IMR-90 (cell line): ENCODE results near the gene SRRM4. TPM values are rescaled to one million over a fixed set of nuclear protein-coding genes. Genes with fewer than 3 reads are reported as not detected.

Experiments
- ATAC-seq: fragments of 200-7000 bp; cut with Tn5 transposase; 2 replicates; pipeline ENCODE4 v1.9.1; 2020; ENCODE audit warnings: low read depth, mild to moderate bottlenecking, moderate library complexity
- BruUV-seq: library from RNA; stranded (reverse); fragments of 400-500 nt; replicated peaks from 2 replicates; lab custom pipeline; 2021; lab: Mats Ljungman, UMichigan
- CTCF ChIA-PET: fragments of 300-600 bp; formaldehyde crosslinking; extraction: SDS; loops from one replicate; lab custom pipeline; 2021; ENCODE audit warnings: antibody characterized with exemption; lab: Yijun Ruan, JAX
- POLR2A ChIA-PET: fragments of 300-600 bp; sonication (Branson Sonifier 250); formaldehyde crosslinking; loops from one replicate; lab custom pipeline; 2022; ENCODE audit warnings: antibody characterized with exemption; ENCODE audit not compliant: unreplicated experiment; lab: Charles Lee
- DNase-seq: peaks from one replicate; pipeline ENCODE4 v3.0.0; 2013
- H2AFZ ChIP-seq: replicated peaks from 2 replicates; pipeline ENCODE3; 2013; ENCODE audit warnings: low read length, mild to moderate bottlenecking; ENCODE audit not compliant: poor library complexity
- H2AK5ac ChIP-seq: 2 replicates; pipeline ENCODE4 v1.6.1; 2013; ENCODE audit warnings: low read depth, low read length, inconsistent platforms
- H2AK9ac ChIP-seq: replicated peaks from 2 replicates; pipeline ENCODE3; 2013; ENCODE audit warnings: mild to moderate bottlenecking, low read depth, low read length, moderate library complexity; ENCODE audit not compliant: poor library complexity
- H2BK120ac ChIP-seq: 2 replicates; pipeline ENCODE4 v1.6.1; 2013; ENCODE audit warnings: low read depth, low read length, inconsistent platforms
- H2BK15ac ChIP-seq: 3 replicates; pipeline ENCODE4 v1.6.1; 2013; ENCODE audit warnings: low read depth, low read length, inconsistent platforms
- H2BK20ac ChIP-seq: 2 replicates; pipeline ENCODE4 v1.6.1; 2013; ENCODE audit warnings: low read depth, mild to moderate bottlenecking, inconsistent platforms, low read length, moderate library complexity
- H2BK5ac ChIP-seq: 2 replicates; pipeline ENCODE4 v1.6.1; 2013; ENCODE audit warnings: mild to moderate bottlenecking, low read depth, low read length, inconsistent platforms; ENCODE audit not compliant: poor library complexity, severe bottlenecking
- H3K14ac ChIP-seq: replicated peaks from 2 replicates; pipeline ENCODE4 v1.6.1; 2013; ENCODE audit warnings: low read depth, low read length, inconsistent platforms
- H3K18ac ChIP-seq: 2 replicates; pipeline ENCODE4 v1.6.1; 2013; ENCODE audit warnings: low read depth, low read length, control low read depth
- H3K23ac ChIP-seq: 2 replicates; pipeline ENCODE4 v1.6.1; 2013; ENCODE audit warnings: low read depth, low read length, inconsistent platforms
- H3K27ac ChIP-seq: 2 replicates; pipeline ENCODE4 v1.5.1; 2013; ENCODE audit warnings: mild to moderate bottlenecking, control low read depth, low read length; ENCODE audit not compliant: insufficient read depth
- H3K27me3 ChIP-seq: 2 replicates; pipeline ENCODE4 v1.6.1; 2013; ENCODE audit warnings: low read length; ENCODE audit not compliant: control insufficient read depth, insufficient read depth
- H3K36me3 ChIP-seq: 2 replicates; pipeline ENCODE4 v1.6.1; 2013; ENCODE audit warnings: low read length, mixed read lengths; ENCODE audit not compliant: control insufficient read depth, insufficient read depth
- H3K4ac ChIP-seq: 2 replicates; pipeline ENCODE4 v1.6.1; 2013; ENCODE audit warnings: low read depth, low read length, inconsistent platforms
- H3K4me1 ChIP-seq: 2 replicates; pipeline ENCODE4 v1.6.1; 2013; ENCODE audit warnings: low read length, mixed read lengths; ENCODE audit not compliant: control insufficient read depth, insufficient read depth
- H3K4me2 ChIP-seq: 2 replicates; pipeline ENCODE4 v1.6.1; 2013; ENCODE audit warnings: low read depth, mild to moderate bottlenecking, control low read depth, low read length, moderate library complexity
- H3K4me3 ChIP-seq: 2 replicates; pipeline ENCODE4 v1.5.1; 2013; ENCODE audit warnings: low read depth, mild to moderate bottlenecking, control low read depth, low read length, moderate library complexity; ENCODE audit not compliant: insufficient read depth
- H3K56ac ChIP-seq: 2 replicates; pipeline ENCODE4 v1.6.1; 2013; ENCODE audit warnings: low read length, inconsistent platforms; ENCODE audit not compliant: insufficient read depth; ENCODE audit errors: extremely low read depth
- H3K79me1 ChIP-seq, 2 experiments: 2 replicates each; pipeline ENCODE4 v1.6.1; 2013; ENCODE audit warnings: low read length in 2 of 2, inconsistent platforms in 1 of 2, low read depth in 1 of 2
- H3K9ac ChIP-seq: 2 replicates; pipeline ENCODE4 v1.6.1; 2013; ENCODE audit warnings: low read depth, low read length, control low read depth
- H3K9me1 ChIP-seq: 2 replicates; pipeline ENCODE4 v1.6.1; 2013; ENCODE audit warnings: low read length, inconsistent platforms; ENCODE audit not compliant: insufficient read depth
- H3K9me3 ChIP-seq: 2 replicates; pipeline ENCODE4 v1.6.1; 2013; ENCODE audit warnings: low read length; ENCODE audit not compliant: control insufficient read depth, insufficient read depth
- H4K20me1 ChIP-seq: 2 replicates; pipeline ENCODE4 v1.6.1; 2013; ENCODE audit warnings: low read length, inconsistent platforms; ENCODE audit not compliant: insufficient read depth
- H4K5ac ChIP-seq: 2 replicates; pipeline ENCODE4 v1.6.1; 2013; ENCODE audit warnings: mild to moderate bottlenecking, low read depth, low read length, control low read depth
- H4K8ac ChIP-seq, 2 experiments: 2 replicates each; pipeline ENCODE4 v1.6.1; 2013; ENCODE audit warnings: low read depth in 2 of 2, low read length in 2 of 2, control low read depth in 1 of 2, inconsistent platforms in 1 of 2
- H4K91ac ChIP-seq: 2 replicates; pipeline ENCODE4 v1.6.1; 2013; ENCODE audit warnings: low read depth, low read length, inconsistent platforms; ENCODE audit not compliant: insufficient read depth
- BHLHE40 ChIP-seq: fragments of 150-350 bp; IDR thresholded peaks from 2 replicates; pipeline ENCODE4 v1.6.1; 2016; ENCODE audit warnings: mild to moderate bottlenecking, low read depth, low read length
- CEBPB ChIP-seq: IDR thresholded peaks from 2 replicates; pipeline ENCODE4 v1.6.1; 2012; ENCODE audit warnings: low read depth, low read length, improper control_type of control experiment
- CHD1 ChIP-seq: IDR thresholded peaks from 2 replicates; pipeline ENCODE4 v1.6.1; 2012; ENCODE audit warnings: low read depth, low read length, improper control_type of control experiment
- FOS ChIP-seq: fragments of 150-350 bp; IDR thresholded peaks from 2 replicates; pipeline ENCODE4 v1.6.1; 2016; ENCODE audit warnings: low read depth, low read length
- MAFK ChIP-seq: IDR thresholded peaks from 2 replicates; pipeline ENCODE4 v1.6.1; 2012; ENCODE audit warnings: low read depth, low read length, improper control_type of control experiment
- MAZ ChIP-seq: IDR thresholded peaks from 2 replicates; pipeline ENCODE4 v1.6.1; 2012; ENCODE audit warnings: low read depth, mild to moderate bottlenecking, low read length, improper control_type of control experiment, moderate library complexity, borderline replicate concordance
- MXI1 ChIP-seq: IDR thresholded peaks from 2 replicates; pipeline ENCODE4 v1.6.1; 2012; ENCODE audit warnings: low read depth, mild to moderate bottlenecking, low read length, moderate library complexity, borderline replicate concordance
- NFE2L2 ChIP-seq: fragments of 150-350 bp; IDR thresholded peaks from 2 replicates; pipeline ENCODE4 v1.6.1; 2016; ENCODE audit warnings: low read depth, mild to moderate bottlenecking, low read length
- POLR2A ChIP-seq: IDR thresholded peaks from 2 replicates; pipeline ENCODE4 v1.6.1; 2012; ENCODE audit warnings: mild to moderate bottlenecking, low read depth, low read length
- RAD21 ChIP-seq: IDR thresholded peaks from 2 replicates; pipeline ENCODE4 v1.6.1; 2012; ENCODE audit warnings: low read length, improper control_type of control experiment
- RCOR1 ChIP-seq: IDR thresholded peaks from 2 replicates; pipeline ENCODE4 v1.6.1; 2012; ENCODE audit warnings: mild to moderate bottlenecking, low read length, improper control_type of control experiment; ENCODE audit not compliant: insufficient replicate concordance
- RFX5 ChIP-seq: IDR thresholded peaks from 2 replicates; pipeline ENCODE4 v1.8.0; 2012; ENCODE audit warnings: low read depth, mild to moderate bottlenecking, low read length, moderate library complexity
- SMC3 ChIP-seq: fragments of 150-350 bp; IDR thresholded peaks from 2 replicates; pipeline ENCODE4 v1.6.1; 2016; ENCODE audit warnings: low read depth, mild to moderate bottlenecking, antibody characterized with exemption, low read length, moderate library complexity
- whole genome bisulfite sequencing, 2 experiments: methylation state at CpG; one replicate each; pipeline versions ENCODE4 v1.1.5 to v1.1.7; 2013; ENCODE audit warnings: missing lambda C conversion rate in 2 of 2; ENCODE audit not compliant: insufficient read length in 1 of 2; ENCODE audit errors: extremely low coverage in 2 of 2; 5-methylcytosine and 5-hydroxymethylcytosine counted together
- dilution Hi-C: fragments of 300-500 bp; cut with HindIII; formaldehyde crosslinking; loops from one replicate; pipeline ENCODE4 v1.14.3; 2018; ENCODE audit warnings: low sequenced_read_pairs; ENCODE audit not compliant: unreplicated experiment
- in situ Hi-C: fragments of 300-500 bp; cut with MboI; formaldehyde crosslinking; loops from 3 replicates; pipeline ENCODE4 v1.14.3; 2019; ENCODE audit warnings: low sequenced_read_pairs, inconsistent platforms, mixed read lengths
- intact Hi-C: fragments of 100-400 bp; cut with micrococcal nuclease; formaldehyde crosslinking; loops from 2 replicates; pipeline ENCODE4 v1.10.0; 2022
- polyA plus RNA-seq, 3 experiments: library from polyadenylated mRNA; depleted of rRNA; stranded (reverse); fragments of >200 nt; gene quantifications; 2 replicates each; pipeline ENCODE4 v1.2.3, GENCODE V29; 2012; ENCODE audit warnings: low replicate concordance in 1 of 3
- total RNA-seq: library from RNA; depleted of rRNA; stranded (reverse); fragments of >200 nt; gene quantifications from 2 replicates; pipeline ENCODE4 v1.2.3, GENCODE V29; 2012
- TF ChIP-seq, protein P1 (sequence below): conservative IDR thresholded peaks from 2 replicates; pipeline ENCODE4 v1.5.1; 2012; ENCODE audit warnings: mild to moderate bottlenecking, low read depth, low read length, improper control_type of control experiment
- TF ChIP-seq, protein P2 (sequence below): fragments of 150-350 bp; IDR thresholded peaks from 2 replicates; pipeline ENCODE4 v1.6.1; 2017; ENCODE audit warnings: mild to moderate bottlenecking, antibody characterized with exemption, low read length, low read depth
- TF ChIP-seq, protein P3 (sequence below): fragments of 150-350 bp; IDR thresholded peaks from 2 replicates; pipeline ENCODE4 v1.6.1; 2016; ENCODE audit warnings: low read depth, mild to moderate bottlenecking, low read length, moderate library complexity, borderline replicate concordance

SRRM4 gene
- total and polyA plus RNA-seq, 2 of the 4 experiments (the other 2 are of a cell fraction) = not detected

DNA sequence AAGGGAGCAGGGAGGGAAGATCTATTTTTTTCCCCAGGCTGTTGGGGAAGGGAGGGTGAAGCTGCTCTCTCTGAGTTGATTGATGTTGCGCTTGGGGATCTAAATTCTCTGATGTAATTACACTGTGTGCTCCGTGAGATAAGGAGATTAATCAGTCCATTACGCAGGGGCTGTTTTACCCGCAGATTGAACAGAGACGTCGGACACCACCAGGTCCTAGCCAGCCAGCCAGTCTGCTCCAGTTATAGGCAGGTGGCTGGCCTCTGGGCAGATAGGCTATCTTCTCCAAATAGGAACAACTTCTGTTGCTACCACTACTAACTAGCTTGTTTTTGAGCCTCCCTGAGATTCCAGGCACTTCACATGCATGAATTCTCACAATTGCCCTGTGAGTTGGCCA lies 91.1 kb downstream of the SRRM4 start:
- H2AFZ ChIP-seq = no peak overlapping the region
- no peak overlapping the region for H3K4me2 ChIP-seq
- no peak overlapping the region for H3K27ac ChIP-seq
- H3K9ac ChIP-seq = no peak overlapping the region
- no peak overlapping the region for H3K4ac ChIP-seq
- dilution Hi-C loops (no loop called here), in situ Hi-C loops (no loop called here), intact Hi-C loops (no loop called here)
- H2AK5ac ChIP-seq = no peak overlapping the region
- no peak overlapping the region for H3K23ac ChIP-seq
- H3K36me3 ChIP-seq = no peaks in the 10 kb centered on the region
- H3K9me3 ChIP-seq = peaks cover 2% of the 10 kb centered on the region
- H3K56ac ChIP-seq = no peak overlapping the region
- no peaks in the 10 kb centered on the region for H4K20me1 ChIP-seq
- H3K9me1 ChIP-seq = no peaks in the 10 kb centered on the region
- H2BK15ac ChIP-seq = no peak overlapping the region
- H3K4me1 ChIP-seq = no peaks in the 10 kb centered on the region
- H4K5ac ChIP-seq = no peak overlapping the region
- no peak for ATAC-seq
- no peak overlapping the region for H4K8ac ChIP-seq
- H2BK120ac ChIP-seq = no peak overlapping the region
- ChIA-PET CTCF (no interaction called here), POLR2A (no interaction called here)
- H3K14ac ChIP-seq = no peak overlapping the region
- H2BK5ac ChIP-seq = no peak overlapping the region
- H3K18ac ChIP-seq = no peak overlapping the region
- DNase-seq = no peak
- no TSS peak for BruUV-seq
- no peak overlapping the region for H2BK20ac ChIP-seq
- TF ChIP-seq, protein P1, sequence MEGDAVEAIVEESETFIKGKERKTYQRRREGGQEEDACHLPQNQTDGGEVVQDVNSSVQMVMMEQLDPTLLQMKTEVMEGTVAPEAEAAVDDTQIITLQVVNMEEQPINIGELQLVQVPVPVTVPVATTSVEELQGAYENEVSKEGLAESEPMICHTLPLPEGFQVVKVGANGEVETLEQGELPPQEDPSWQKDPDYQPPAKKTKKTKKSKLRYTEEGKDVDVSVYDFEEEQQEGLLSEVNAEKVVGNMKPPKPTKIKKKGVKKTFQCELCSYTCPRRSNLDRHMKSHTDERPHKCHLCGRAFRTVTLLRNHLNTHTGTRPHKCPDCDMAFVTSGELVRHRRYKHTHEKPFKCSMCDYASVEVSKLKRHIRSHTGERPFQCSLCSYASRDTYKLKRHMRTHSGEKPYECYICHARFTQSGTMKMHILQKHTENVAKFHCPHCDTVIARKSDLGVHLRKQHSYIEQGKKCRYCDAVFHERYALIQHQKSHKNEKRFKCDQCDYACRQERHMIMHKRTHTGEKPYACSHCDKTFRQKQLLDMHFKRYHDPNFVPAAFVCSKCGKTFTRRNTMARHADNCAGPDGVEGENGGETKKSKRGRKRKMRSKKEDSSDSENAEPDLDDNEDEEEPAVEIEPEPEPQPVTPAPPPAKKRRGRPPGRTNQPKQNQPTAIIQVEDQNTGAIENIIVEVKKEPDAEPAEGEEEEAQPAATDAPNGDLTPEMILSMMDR = no peak
- no peak for TF ChIP-seq POLR2A
- no peak for TF ChIP-seq CHD1
- no peak for TF ChIP-seq RFX5
- TF ChIP-seq NFE2L2 = no peak
- no peak for TF ChIP-seq BHLHE40
- TF ChIP-seq, protein P2, sequence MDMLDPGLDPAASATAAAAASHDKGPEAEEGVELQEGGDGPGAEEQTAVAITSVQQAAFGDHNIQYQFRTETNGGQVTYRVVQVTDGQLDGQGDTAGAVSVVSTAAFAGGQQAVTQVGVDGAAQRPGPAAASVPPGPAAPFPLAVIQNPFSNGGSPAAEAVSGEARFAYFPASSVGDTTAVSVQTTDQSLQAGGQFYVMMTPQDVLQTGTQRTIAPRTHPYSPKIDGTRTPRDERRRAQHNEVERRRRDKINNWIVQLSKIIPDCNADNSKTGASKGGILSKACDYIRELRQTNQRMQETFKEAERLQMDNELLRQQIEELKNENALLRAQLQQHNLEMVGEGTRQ = no peak
- no peak for TF ChIP-seq MXI1
- TF ChIP-seq FOS = no peak
- no peak for TF ChIP-seq MAFK
- TF ChIP-seq RAD21 = no peak
- TF ChIP-seq, protein P3, sequence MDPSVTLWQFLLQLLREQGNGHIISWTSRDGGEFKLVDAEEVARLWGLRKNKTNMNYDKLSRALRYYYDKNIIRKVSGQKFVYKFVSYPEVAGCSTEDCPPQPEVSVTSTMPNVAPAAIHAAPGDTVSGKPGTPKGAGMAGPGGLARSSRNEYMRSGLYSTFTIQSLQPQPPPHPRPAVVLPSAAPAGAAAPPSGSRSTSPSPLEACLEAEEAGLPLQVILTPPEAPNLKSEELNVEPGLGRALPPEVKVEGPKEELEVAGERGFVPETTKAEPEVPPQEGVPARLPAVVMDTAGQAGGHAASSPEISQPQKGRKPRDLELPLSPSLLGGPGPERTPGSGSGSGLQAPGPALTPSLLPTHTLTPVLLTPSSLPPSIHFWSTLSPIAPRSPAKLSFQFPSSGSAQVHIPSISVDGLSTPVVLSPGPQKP = no peak
- TF ChIP-seq SMC3 = no peak
- TF ChIP-seq RCOR1 = no peak
- TF ChIP-seq MAZ = no peak
- TF ChIP-seq CEBPB = no peak
- no peaks in the 10 kb centered on the region for H3K27me3 ChIP-seq
- H3K4me3 ChIP-seq = no peak overlapping the region
- no CpG with 5 or more reads among the region's 6 CpGs for WGBS, 2 experiments
- no peaks in the 10 kb centered on the region for H3K79me1 ChIP-seq
- H4K91ac ChIP-seq = no peak overlapping the region
- H2AK9ac ChIP-seq = no peak overlapping the region
